Stimulated activated CD8-positive, alpha-beta memory T cell treated with anti-CD3 and anti-CD28 coated beads, Interleukin-2, amount 100 ng/mL, for 48 hours (primary cell): ENCODE results near the gene PTPRN2.
A peak's percentile ranks its signal among the peaks of the same experiment; 100 is the strongest.
"Not testable (repeated sequence)": the region's sequence is repeated elsewhere in the genome, so short reads cannot be mapped to it uniquely, and the experiment has no call there.

Source experiments
- DNase-seq, 2 donors: peaks; one replicate each; pipeline ENCODE4 v3.0.0-alpha.2; 2020; ENCODE audit warnings: low read depth in 2 of 2

Gene PTPRN2

GRCh38 chr7:157507987-157508386 lies 1079.6 kb downstream of the PTPRN2 start:
- DNase-seq = no peak

GRCh38 chr7:157506268-157506667 lies 1081.4 kb downstream of the PTPRN2 start:
- no peak for DNase-seq

- DNase-seq = no peak
Measured at GRCh38 chr7:157505646-157506045, 1082.0 kb downstream of the PTPRN2 start.

DNA sequence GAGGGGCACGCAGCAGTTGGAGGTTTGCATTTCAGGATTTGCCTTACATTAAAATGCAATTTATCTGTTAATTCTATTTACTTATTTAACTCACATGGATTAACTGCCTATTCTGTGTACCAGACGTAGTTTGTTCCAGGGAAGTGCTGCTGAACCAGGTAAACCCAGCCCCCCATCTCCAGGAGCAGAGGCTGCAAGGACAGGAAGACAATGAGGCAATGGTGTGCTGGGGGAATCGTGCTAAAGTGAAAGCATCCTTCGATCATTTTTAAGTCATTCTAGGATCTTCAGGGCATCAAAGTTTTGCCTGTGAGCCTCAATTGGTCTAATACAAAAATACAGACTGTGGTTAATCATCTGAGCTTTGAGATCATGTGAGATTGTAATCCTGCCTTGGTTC lies 1084.4 kb downstream of the PTPRN2 start:
- no peak for DNase-seq

DNA sequence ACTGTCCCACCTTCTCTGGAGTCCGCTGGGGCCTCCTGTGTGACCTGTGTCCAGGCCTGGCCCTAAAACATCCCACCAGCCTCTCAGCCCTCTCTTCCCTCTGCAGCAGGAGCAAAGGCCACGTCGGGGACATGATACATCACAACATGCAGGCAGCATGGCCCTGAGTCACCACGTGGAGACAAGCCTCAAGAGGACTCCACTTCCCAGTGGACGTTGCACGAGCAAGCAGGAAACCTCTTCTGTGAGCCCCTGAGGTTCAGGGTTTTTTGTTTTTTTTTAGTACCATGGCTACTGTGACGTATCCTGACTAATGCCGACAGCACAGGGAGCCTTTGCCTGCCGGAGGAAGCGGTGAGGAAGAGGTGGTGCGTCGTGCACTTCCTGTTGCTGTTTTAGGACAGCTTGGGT lies 1084.9 kb downstream of the PTPRN2 start:
- DNase-seq = peak; percentile 15 to 40

GRCh38 chr7:157501581-157501980 lies 1086.0 kb downstream of the PTPRN2 start:
- no peak for DNase-seq

GRCh38 chr7:157500989-157501540 lies 1086.6 kb downstream of the PTPRN2 start:
- DNase-seq = not testable (repeated sequence)

GRCh38 chr7:157500171-157500960 lies 1087.3 kb downstream of the PTPRN2 start:
- DNase-seq = no peak

DNA sequence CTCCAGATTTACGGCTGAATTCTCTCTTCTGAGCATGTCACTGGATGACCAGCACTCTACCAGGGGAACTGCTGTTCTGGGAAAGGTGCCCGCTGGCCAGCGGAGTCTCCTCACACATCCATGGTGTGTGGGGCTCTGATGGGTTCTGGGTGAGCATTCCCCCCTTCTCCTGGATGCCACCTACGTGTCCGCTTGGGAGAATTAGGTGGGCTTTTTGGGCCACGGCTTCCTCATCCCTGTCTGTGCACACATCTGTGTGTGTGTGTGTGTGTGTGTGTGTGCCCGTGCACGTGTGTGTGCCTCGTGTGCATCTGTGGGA lies 1087.8 kb downstream of the PTPRN2 start:
- no peak for DNase-seq

- DNase-seq = no peak
Measured at GRCh38 chr7:157499121-157499834, 1088.3 kb downstream of the PTPRN2 start.

DNA sequence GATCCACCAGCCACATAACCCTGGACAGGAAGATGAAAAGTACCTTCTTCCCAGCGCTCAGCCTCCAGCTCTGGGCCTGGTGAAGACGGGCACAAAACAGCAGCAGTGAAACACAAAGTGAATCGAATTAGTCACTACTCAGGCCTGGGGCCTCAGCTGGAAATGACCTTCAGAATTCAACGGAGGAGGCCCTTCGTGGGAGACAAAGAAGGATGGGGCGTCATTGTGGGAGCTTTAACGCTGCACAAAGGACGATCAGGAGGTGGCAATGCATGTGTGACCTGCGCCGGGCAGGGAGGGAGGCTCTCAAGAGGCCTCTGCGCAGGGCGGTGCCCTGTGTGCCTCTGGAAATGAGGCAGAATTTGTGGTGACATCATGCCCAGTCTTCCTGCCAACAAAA lies 1089.0 kb downstream of the PTPRN2 start:
- no peak for DNase-seq

DNA sequence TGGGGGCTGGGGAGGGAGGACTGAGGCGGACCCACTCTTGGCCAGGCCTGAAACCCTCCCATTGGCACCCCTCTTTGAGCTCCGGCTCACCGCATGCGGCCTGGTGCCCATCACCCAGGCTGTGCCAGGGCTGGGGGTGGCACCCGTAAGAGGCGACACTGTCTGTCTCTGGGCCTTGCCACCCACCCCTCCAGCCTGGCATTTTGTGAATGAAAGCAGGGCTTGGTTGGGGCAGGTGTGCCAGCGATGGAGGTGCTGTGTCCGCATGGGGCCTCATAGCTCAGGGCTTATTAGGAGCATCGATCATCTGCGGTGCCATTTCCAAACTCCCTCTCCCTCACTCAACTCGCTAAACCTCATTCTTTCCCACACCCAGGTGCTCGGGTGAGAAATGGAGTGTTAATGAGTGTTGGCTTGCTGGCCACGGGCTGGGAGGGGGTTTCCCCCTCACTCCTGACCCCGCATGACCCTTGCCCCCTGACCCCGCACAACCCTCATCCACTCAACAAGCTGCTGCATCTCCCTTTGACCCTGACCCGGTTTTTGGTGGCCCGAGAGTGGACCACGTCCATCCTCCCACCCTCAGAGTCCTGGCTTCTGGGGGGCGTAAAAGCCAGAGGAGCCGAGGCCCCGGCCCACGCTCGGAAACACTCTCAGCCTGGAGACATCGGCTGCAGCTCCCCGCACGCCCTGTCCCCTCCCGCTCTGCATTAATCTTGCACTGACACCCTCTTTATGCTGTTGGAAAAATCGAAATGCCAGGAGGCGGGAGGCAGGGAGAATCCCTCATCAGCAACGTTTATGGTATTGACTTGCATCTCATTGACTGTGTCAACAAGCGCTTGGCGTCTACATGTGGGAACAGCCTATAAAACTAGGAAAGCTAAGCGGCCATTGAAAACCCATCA lies 1089.6 kb downstream of the PTPRN2 start:
- DNase-seq = no peak

DNA sequence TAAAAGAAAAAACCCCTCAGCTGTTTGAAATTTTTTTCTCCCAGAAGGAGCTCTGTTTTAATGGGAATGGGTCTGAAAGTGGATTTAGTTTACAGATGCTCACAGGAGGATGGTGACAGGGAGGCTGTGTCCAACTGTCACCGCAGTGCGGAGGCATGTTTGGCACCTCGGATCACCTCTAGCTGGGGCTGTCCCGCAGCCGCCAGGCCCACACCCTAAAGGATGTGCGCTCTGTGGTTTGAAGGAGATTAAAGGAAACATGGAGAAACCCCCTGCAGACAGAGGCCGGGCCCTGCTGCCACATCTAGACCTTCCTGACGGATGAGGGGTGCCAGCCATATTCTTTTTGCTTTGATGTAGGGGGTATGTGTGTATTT lies 1090.3 kb downstream of the PTPRN2 start:
- no peak for DNase-seq

DNA sequence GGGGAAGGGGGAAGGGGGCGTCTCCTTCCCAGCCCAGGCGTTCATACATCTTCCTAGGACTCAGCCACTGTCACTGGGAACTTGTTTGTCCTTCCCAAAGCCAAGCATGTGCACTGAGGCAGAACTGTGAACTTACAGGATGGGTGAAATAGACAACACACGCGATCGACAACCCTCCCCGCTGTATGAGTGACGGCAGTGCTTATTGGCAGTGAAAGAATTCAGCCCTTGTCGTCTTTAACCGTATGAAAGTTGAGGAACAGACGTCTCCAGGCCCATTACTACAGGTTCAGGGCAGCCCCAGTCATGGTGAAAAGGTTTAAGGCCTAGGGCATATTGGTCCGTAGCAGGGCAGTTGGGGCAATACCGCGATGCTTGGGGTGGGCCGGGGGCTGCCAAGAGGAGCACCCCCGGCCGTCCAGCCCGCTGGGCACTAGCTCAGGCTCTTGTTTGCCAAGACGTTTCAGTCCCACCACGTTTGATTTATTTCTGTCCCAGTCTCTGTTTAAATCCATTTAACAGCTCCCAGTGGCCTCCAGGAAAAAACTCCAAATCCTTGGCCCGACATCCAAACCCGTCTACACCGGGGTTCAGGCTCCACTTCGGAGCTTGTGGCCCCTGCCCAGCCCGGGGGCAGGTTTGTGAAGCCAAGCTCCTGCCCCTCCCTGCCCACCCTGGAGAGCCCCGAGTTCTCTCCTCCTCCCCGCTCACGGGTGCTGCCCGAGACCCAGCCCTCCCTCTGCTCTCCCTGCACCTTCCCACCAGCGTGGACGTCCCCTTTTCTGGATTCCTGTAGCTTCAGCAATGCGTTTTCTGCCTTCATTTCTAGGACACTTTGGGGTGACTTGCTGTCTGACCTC lies 1091.0 kb downstream of the PTPRN2 start:
- DNase-seq = no peak

DNA sequence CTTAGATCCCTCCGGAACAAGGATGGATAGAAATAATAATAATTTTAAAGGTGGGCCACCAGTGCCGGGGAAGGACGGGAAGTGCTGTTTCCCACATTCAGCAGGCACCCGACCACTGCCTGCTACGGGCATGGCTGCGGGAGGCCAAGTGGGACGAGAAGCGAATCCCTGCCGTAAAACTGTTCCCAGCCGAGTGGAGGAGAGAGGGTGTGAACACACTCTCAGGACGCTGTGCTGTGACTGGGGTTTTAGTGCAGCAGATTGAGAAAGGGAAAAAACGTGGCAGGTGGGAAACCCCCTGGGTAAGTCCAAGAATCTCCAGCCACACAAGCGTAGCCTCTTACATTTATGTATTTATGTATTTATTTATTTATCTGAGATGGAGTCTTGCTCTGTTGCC lies 1092.0 kb downstream of the PTPRN2 start:
- peak in 1 of 2 donors; percentile 19 for DNase-seq

DNA sequence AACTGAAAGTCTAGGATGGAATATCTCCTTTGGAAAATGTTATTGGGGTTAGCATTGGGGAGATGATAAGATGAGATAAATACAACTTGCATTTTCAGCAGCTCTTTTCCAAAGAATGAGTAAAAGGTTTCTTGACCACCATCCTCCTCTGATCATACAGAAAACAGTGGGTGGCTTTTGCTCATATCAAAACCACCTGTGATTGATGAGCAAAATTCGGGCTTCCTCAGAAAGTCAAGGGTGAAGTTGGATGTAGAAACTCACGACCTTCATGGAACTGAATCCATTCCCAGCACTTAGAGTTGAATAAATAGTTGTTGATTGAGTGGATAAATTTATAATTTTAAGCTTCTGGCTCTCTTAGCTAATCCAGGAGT lies 1092.5 kb downstream of the PTPRN2 start:
- no peak for DNase-seq

DNA sequence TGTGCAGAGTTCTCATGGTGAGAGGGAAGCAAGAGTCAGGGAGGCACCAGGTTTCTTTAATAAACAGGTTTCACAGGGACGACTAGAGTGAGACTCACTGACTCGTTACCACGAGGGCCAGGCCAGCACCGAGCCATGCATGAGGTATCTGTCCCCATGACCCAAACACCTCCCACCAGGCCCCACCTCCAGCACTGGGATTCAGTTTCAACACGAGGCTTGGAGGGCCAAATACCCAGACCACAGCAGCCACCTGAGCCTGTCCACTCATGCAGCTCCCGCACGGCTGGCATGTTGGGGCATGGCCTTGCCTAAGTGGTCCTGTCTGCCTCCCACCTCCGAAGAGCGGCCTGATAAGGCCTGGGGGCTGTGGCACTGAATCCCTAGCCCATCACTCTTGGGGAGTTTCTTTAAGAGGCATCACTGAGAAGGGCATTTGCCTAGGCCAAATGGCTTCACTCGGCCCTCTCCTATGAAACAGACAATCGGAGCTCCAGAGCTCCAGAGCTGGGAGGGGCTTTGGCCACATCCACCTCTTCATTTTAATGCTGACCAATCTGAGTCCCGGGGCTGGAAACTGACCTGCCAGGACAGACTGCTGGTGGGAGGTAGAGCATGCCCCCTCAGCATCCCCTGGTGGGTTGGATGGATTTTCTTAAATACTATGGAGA lies 1093.0 kb downstream of the PTPRN2 start:
- DNase-seq = no peak

DNA sequence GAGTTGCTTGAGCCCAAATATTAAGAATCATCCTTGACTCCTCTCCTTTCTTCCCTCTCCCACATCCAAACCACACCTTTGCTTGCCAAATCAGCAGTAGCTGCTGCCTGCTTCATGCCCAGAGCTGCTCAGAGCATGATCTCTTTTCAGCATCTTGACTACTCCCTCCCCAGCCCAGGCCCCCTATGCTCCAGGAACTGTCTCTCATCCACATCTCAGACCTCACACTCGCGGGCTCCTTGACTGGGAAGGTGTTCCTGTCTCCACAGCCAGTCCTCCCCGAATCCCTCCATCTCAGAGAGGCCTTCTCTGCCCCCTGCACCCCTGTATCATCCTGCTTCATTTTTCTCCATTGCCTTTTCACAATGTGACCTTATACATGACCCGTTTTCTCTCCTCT lies 1093.8 kb downstream of the PTPRN2 start:
- DNase-seq = no peak

DNA sequence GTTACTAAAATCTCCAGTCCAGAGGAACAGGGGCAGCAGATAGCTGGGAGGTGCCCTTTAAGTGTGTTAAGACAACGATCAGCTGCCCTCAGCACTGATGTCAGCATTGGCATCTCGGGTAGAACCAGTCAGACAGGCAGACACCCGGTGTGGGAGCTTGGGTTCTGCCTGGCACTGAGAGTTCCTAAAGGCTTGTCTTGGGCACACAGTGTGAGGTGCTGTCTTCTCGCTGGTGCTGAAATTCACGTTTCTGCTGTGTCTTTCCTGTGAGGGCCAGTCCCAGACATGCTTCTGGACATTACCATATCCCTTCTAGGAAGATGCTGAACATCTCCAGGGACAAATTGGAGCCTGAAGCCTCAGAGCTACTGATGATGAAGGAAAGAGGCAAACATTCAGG lies 1094.6 kb downstream of the PTPRN2 start:
- no peak for DNase-seq

DNA sequence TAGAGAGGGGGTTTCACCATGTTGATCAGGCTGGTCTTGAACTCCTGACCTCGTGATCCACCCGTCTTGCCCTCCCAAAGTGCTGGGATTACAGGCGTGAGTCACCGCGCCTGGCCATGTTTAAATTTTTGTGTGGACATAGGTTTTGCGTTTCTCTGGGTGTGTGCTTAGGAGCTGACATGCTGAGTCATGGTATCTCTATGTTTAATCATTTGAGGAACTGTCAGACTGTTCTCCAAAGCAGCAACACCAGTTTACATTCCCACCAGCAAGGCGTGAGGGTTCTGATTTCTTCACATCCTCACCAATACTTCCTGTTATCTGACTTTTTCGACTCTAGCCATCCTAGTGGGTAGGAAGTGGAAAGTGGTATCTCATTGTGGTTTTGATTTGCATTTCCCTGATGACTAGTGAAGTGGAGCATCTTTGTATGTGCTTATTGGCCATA lies 1097.1 kb downstream of the PTPRN2 start:
- DNase-seq = no peak

DNA sequence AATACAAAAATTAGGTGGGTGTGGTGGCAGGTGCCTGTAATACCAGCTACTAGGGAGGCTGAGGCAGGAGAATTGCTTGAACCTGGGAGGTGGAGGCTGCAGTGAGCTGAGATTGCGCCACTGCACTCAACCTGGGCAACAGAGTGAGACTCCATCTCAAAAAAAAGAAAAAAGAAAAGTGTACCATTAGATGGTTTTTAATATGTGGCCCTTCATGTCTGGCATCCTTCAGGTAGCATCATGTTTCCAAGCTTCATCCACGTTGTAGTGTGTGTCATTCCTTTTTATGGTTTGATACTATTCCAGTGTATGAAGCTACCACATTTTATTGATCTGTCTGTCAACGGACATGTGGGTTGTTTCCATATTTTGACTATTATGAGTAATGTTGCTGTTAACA lies 1097.8 kb downstream of the PTPRN2 start:
- DNase-seq = not testable (repeated sequence)
